Brain microvascular endothelial cell (primary cell): ENCODE results near the gene GRM8.

Source experiments
- DNase-seq: peaks from one replicate; pipeline ENCODE4 v3.0.0-alpha.2; 2020
- H3K27ac ChIP-seq: fragments of 250-450 bp; sonication (Bioruptor Pico); 2 replicates; pipeline ENCODE4 v1.5.1; 2020; ENCODE audit warnings: mild to moderate bottlenecking, moderate library complexity
- H3K27me3 ChIP-seq: fragments of 250-450 bp; sonication (Bioruptor Pico); replicated peaks from 2 replicates; pipeline ENCODE4 v1.5.1; 2020; ENCODE audit warnings: mild to moderate bottlenecking
- H3K36me3 ChIP-seq: fragments of 250-450 bp; sonication (Bioruptor Pico); replicated peaks from 2 replicates; pipeline ENCODE4 v1.5.1; 2020; ENCODE audit warnings: mild to moderate bottlenecking
- H3K4me3 ChIP-seq: 2 replicates; pipeline ENCODE4 v1.5.1; 2011; ENCODE audit warnings: low read depth, mild to moderate bottlenecking, control low read depth, low read length, moderate library complexity
- in situ Hi-C: cut with HindIII; loops from 2 replicates; pipeline ENCODE4 v1.10.0; 2017; ENCODE audit warnings: low sequenced_read_pairs, low pct_ligation_motif_present
- TF ChIP-seq, protein P1 (sequence below): IDR thresholded peaks from 2 replicates; pipeline ENCODE4 v1.5.1; 2011; ENCODE audit warnings: low read depth, mild to moderate bottlenecking, moderate library complexity, low read length, control low read depth, inconsistent platforms; ENCODE audit errors: missing control alignments

The GRM8 gene

GRCh38 chr7:126589068-126589684 lies 663.6 kb downstream of the GRM8 start:
- TF ChIP-seq, protein P1, sequence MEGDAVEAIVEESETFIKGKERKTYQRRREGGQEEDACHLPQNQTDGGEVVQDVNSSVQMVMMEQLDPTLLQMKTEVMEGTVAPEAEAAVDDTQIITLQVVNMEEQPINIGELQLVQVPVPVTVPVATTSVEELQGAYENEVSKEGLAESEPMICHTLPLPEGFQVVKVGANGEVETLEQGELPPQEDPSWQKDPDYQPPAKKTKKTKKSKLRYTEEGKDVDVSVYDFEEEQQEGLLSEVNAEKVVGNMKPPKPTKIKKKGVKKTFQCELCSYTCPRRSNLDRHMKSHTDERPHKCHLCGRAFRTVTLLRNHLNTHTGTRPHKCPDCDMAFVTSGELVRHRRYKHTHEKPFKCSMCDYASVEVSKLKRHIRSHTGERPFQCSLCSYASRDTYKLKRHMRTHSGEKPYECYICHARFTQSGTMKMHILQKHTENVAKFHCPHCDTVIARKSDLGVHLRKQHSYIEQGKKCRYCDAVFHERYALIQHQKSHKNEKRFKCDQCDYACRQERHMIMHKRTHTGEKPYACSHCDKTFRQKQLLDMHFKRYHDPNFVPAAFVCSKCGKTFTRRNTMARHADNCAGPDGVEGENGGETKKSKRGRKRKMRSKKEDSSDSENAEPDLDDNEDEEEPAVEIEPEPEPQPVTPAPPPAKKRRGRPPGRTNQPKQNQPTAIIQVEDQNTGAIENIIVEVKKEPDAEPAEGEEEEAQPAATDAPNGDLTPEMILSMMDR = no peak
- H3K36me3 ChIP-seq = no peaks in the 10 kb centered on the region
- H3K4me3 ChIP-seq = no peak overlapping the region
- H3K27me3 ChIP-seq = no peaks in the 10 kb centered on the region
- in situ Hi-C loops = no loop called here
- DNase-seq = no peak
- H3K27ac ChIP-seq = no peak overlapping the region

DNA sequence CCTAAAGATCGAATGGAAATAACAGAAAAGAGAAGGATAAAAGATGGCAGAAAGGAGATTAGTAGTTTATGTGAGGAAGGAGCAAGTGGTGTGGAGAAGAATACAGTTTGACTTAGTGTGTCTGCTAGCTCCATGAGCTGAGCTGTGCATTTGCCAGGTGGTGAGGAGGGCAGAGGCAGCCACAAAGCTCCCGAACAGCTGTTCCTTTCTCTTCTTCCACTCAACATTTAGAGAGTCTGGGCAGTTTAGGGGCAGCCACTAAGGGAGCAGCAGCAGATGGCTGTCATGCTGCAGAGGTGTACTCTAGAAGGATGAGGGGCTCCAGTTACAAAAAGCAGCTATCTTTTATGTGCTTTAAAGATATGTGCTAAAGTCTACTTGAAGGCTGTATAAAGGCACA lies 674.4 kb downstream of the GRM8 start:
- Histone ChIP-seq H3K27me3 (no peaks in the 10 kb centered on the region), H3K4me3 (no peak overlapping the region), H3K36me3 (no peaks in the 10 kb centered on the region), H3K27ac (no peak overlapping the region)
- TF ChIP-seq, protein P1 = no peak
- in situ Hi-C loops = no loop called here
- DNase-seq = no peak

DNA sequence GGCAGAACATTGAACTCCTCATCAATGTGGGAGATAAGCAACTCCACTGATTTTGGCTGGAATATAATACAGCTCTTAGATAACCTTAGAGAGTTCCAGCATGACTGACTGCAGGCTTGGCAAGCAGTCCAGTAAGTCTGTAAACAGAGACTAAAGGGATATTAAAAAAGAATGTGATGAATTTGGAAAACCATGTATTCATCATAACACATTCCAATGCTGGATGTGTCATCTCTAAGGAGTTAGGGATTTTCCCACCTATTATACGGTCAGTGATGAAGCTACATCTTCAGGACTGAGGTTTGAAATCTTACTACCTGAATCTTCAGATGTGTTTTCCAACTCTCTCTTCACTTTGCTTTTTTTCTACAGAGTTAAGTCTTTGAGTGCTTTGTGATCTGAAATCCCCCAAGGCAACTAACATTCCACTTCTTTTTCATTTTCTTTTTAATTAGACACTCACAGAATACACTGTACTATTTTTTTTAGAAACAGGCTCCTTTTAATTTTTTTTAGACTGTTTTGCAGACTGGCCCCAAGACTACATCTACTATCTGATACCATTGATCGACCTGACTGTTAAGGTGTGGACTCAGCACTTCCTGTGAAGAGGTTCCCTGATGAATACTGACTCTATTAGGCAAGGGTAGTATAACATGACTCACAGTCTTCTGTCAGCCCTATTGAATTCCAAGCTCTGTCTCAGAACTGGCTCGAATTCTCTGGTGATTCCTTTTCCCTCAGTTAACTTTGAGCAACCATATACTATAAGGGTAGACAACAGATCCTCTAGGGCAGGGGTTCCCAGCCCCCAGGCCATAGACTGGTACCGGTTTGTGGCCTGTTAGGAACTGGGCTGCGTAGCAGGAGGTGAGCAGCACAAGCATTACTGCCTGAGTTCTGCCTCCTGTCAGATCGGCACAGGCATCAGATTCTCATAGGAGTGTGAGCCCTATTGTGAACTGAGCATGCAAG lies 678.2 kb downstream of the GRM8 start:
- peak overlapping the region; percentile 93 for H3K27ac ChIP-seq
- H3K4me3 ChIP-seq = no peak overlapping the region
- TF ChIP-seq, protein P1 = no peak
- in situ Hi-C loops = no loop called here
- peak; percentile 79 for DNase-seq
- no peaks in the 10 kb centered on the region for H3K36me3 ChIP-seq
- no peaks in the 10 kb centered on the region for H3K27me3 ChIP-seq

GRCh38 chr7:126570845-126571244 lies 681.9 kb downstream of the GRM8 start:
- H3K27me3 ChIP-seq = no peaks in the 10 kb centered on the region
- DNase-seq = no peak
- H3K36me3 ChIP-seq = no peaks in the 10 kb centered on the region
- TF ChIP-seq, protein P1 = no peak
- no peak overlapping the region for H3K27ac ChIP-seq
- in situ Hi-C loops = no loop called here
- no peak overlapping the region for H3K4me3 ChIP-seq

DNA sequence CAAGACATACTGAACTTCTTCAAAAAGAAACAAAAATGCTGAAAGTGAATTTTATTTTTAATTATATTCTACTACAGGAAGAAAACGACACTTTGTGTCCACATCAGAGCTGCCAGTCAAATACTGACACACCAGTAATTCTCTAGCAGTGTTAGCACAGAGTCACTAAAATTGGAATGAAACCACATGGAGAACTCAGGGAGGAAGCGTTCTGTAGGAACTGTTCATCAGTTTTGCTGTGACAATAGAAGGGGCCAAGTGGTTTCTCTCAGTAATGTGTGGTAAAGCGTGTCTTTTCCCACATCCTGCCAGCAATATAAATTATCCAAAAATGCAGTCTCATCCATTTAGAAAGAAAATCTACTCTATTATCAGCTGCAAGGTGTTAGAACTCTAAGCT lies 683.3 kb downstream of the GRM8 start:
- TF ChIP-seq, protein P1 = no peak
- H3K4me3 ChIP-seq = no peak overlapping the region
- in situ Hi-C loops = no loop called here
- H3K27me3 ChIP-seq = no peaks in the 10 kb centered on the region
- H3K27ac ChIP-seq = no peak overlapping the region
- H3K36me3 ChIP-seq = no peaks in the 10 kb centered on the region
- no peak for DNase-seq
